Measurements from ENCODE around the gene SVOP.

GRCh38 chr12:108922918-108923317 lies 98.0 kb downstream of the SVOP start:
- no peak for TF ChIP-seq EZH2 (IDR thresholded peaks at IDR 0.05; ENCODE audit: insufficient read depth, low read length)
- TF ChIP-seq CTCF (IDR thresholded peaks at IDR 0.05; ENCODE audit: insufficient read depth, low read depth, low read length) = no peak

Measured in astrocyte (in vitro differentiated cells and primary cell).